Measurements from ENCODE around the gene OXGR1.

The OXGR1 gene

GRCh38 chr13:96935901-96936300, 58.4 kb downstream of the OXGR1 start:
- DNase-seq (ENCODE audit: extremely low read depth, low read depth), result no peak
- no peak for TF ChIP-seq CTCF (IDR thresholded peaks at IDR 0.05; ENCODE audit: low read depth, low read length)

All from AG09319 (cell line).